Stimulated activated CD8-positive, alpha-beta memory T cell treated with anti-CD3 and anti-CD28 coated beads, Interleukin-7, amount 100 ng/mL, for 1 hour (primary cell): ENCODE data around the gene RAD50.
"Not testable (repeated sequence)": the region's sequence is repeated elsewhere in the genome, so short reads cannot be mapped to it uniquely, and the experiment has no call there.

Source experiments
- DNase-seq, 2 donors: peaks; one replicate each; pipeline ENCODE4 v3.0.0-alpha.2; 2020; ENCODE audit warnings: low read depth in 2 of 2

Gene RAD50

GRCh38 chr5:132675936-132676689 is 119.3 kb downstream of the RAD50 start:
- no peak for DNase-seq

- DNase-seq: no peak
Measured at GRCh38 chr5:132677191-132677590, 120.4 kb downstream of the RAD50 start.

GRCh38 chr5:132677682-132678400 is 121.1 kb downstream of the RAD50 start:
- no peak for DNase-seq

- no peak for DNase-seq
Measured at GRCh38 chr5:132678735-132679134, 122.0 kb downstream of the RAD50 start.

- no peak for DNase-seq
Measured at GRCh38 chr5:132679166-132679565, 122.4 kb downstream of the RAD50 start.

- DNase-seq: no peak
Measured at GRCh38 chr5:132679717-132680380, 123.1 kb downstream of the RAD50 start.

GRCh38 chr5:132680780-132681475 is 124.2 kb downstream of the RAD50 start:
- no peak for DNase-seq

- DNase-seq: no peak
Measured at GRCh38 chr5:132681476-132681831, 124.7 kb downstream of the RAD50 start.

GRCh38 chr5:132681983-132682382 is 125.2 kb downstream of the RAD50 start:
- DNase-seq: no peak

- no peak for DNase-seq
Measured at GRCh38 chr5:132684491-132684890, 127.7 kb downstream of the RAD50 start.

- DNase-seq: no peak
Measured at GRCh38 chr5:132684922-132685720, 128.3 kb downstream of the RAD50 start.

- no peak for DNase-seq
Measured at GRCh38 chr5:132686193-132686592, 129.4 kb downstream of the RAD50 start.

- DNase-seq: no peak
Measured at GRCh38 chr5:132687995-132688394, 131.2 kb downstream of the RAD50 start.

- DNase-seq: no peak
Measured at GRCh38 chr5:132688536-132689339, 132.0 kb downstream of the RAD50 start.

GRCh38 chr5:132689513-132689912 is 132.7 kb downstream of the RAD50 start:
- no peak for DNase-seq

- DNase-seq: no peak
Measured at GRCh38 chr5:132690156-132690555, 133.4 kb downstream of the RAD50 start.

GRCh38 chr5:132691755-132692631 is 135.2 kb downstream of the RAD50 start:
- not testable (repeated sequence) for DNase-seq

- no peak for DNase-seq
Measured at GRCh38 chr5:132692632-132692967, 135.8 kb downstream of the RAD50 start.
